WTC11 (cell line): ENCODE measurements around the gene TNFRSF1B. TPM values are rescaled to one million over a fixed set of nuclear protein-coding genes. Genes with fewer than 3 reads are reported as not detected.

Experiments
- ATAC-seq: fragments of 200-7000 bp; cut with Tn5 transposase; 2 replicates; pipeline ENCODE4 v1.10.0; 2021; ENCODE audit warnings: mild to moderate bottlenecking, moderate library complexity
- CTCF ChIA-PET: fragments of 300-600 bp; sonication (Branson Sonifier 250); formaldehyde crosslinking; loops from one replicate; lab custom pipeline; 2021; ENCODE audit warnings: antibody characterized with exemption; lab: Charles Lee
- POLR2A ChIA-PET: fragments of 350-600 bp; sonication (Branson Sonifier 250); formaldehyde crosslinking; loops from one replicate; lab custom pipeline; 2021; ENCODE audit warnings: antibody characterized with exemption; lab: Charles Lee
- DNase-seq: peaks from one replicate; pipeline ENCODE4 v3.0.0; 2021; ENCODE audit warnings: low spot score
- H3K27ac Mint-ChIP-seq: 2 replicates; pipeline ENCODE4 v1.8.0; 2021; ENCODE audit warnings: mixed read lengths
- H3K27me3 Mint-ChIP-seq: 2 replicates; pipeline ENCODE4 v1.8.0; 2021; ENCODE audit warnings: low read depth, mild to moderate bottlenecking, moderate library complexity, mixed read lengths
- H3K36me3 Mint-ChIP-seq: 2 replicates; pipeline ENCODE4 v1.8.0; 2021; ENCODE audit warnings: mixed read lengths
- H3K4me1 Mint-ChIP-seq: 2 replicates; pipeline ENCODE4 v1.8.0; 2022; ENCODE audit warnings: mixed read lengths
- H3K4me3 Mint-ChIP-seq: 2 replicates; pipeline ENCODE4 v1.8.0; 2021; ENCODE audit warnings: mild to moderate bottlenecking, moderate library complexity, mixed read lengths
- H3K9me3 Mint-ChIP-seq: 2 replicates; pipeline ENCODE4 v1.8.0; 2021; ENCODE audit warnings: mixed read lengths
- ARID4B ChIP-seq: sonication (generic); formaldehyde crosslinking; IDR thresholded peaks from 2 replicates; pipeline ENCODE4 v1.8.0; 2023; ENCODE audit warnings: missing genetic modification reagents, mild to moderate bottlenecking, borderline replicate concordance
- CREM ChIP-seq: sonication (generic); formaldehyde crosslinking; IDR thresholded peaks from 2 replicates; pipeline ENCODE4 v1.8.1; 2022; ENCODE audit warnings: mild to moderate bottlenecking, missing genetic modification reagents, moderate library complexity
- ELF4 ChIP-seq: sonication (generic); formaldehyde crosslinking; IDR thresholded peaks from 2 replicates; pipeline ENCODE4 v1.8.1; 2022; ENCODE audit warnings: low read depth, mild to moderate bottlenecking, moderate library complexity, missing genetic modification reagents
- GABPB1 ChIP-seq: sonication (generic); formaldehyde crosslinking; IDR thresholded peaks from 2 replicates; pipeline ENCODE4 v1.8.1; 2023; ENCODE audit warnings: mild to moderate bottlenecking, missing genetic modification reagents
- OVOL2 ChIP-seq: fragments of 250-450 bp; sonication (Bioruptor Pico); IDR thresholded peaks from 2 replicates; pipeline ENCODE4 v1.9.0; 2021; ENCODE audit warnings: mild to moderate bottlenecking, borderline replicate concordance
- SOX15 ChIP-seq: fragments of 250-450 bp; sonication (Bioruptor Pico); IDR thresholded peaks from 2 replicates; pipeline ENCODE4 v1.9.0; 2021; ENCODE audit warnings: mild to moderate bottlenecking
- TP53 ChIP-seq: sonication (generic); formaldehyde crosslinking; IDR thresholded peaks from 2 replicates; pipeline ENCODE4 v1.8.1; 2023; ENCODE audit warnings: mild to moderate bottlenecking, missing genetic modification reagents
- ZBTB43 ChIP-seq: sonication (generic); formaldehyde crosslinking; IDR thresholded peaks from 2 replicates; pipeline ENCODE4 v1.8.1; 2023; ENCODE audit warnings: mild to moderate bottlenecking, missing genetic modification reagents
- total RNA-seq: library from RNA; stranded (reverse); gene quantifications from 3 replicates; pipeline ENCODE4 v1.2.3, GENCODE V29; 2021
- TF ChIP-seq, protein P1 (sequence below): sonication (generic); formaldehyde crosslinking; IDR thresholded peaks from 2 replicates; pipeline ENCODE4 v1.8.1; 2023; ENCODE audit warnings: mild to moderate bottlenecking, missing genetic modification reagents, moderate library complexity
- TF ChIP-seq, protein P2 (sequence below): sonication (generic); formaldehyde crosslinking; IDR thresholded peaks from 2 replicates; pipeline ENCODE4 v1.8.1; 2023; ENCODE audit warnings: mild to moderate bottlenecking, missing genetic modification reagents, moderate library complexity
- TF ChIP-seq, protein P3 (sequence below): sonication (generic); formaldehyde crosslinking; IDR thresholded peaks from 2 replicates; pipeline ENCODE4 v1.8.1; 2022; ENCODE audit warnings: mild to moderate bottlenecking, moderate library complexity, missing genetic modification reagents
- TF ChIP-seq, protein P4 (sequence below): sonication (generic); formaldehyde crosslinking; conservative IDR thresholded peaks from 2 replicates; pipeline ENCODE4 v1.8.1; 2022; ENCODE audit warnings: mild to moderate bottlenecking, missing genetic modification reagents
- TF ChIP-seq, protein P5 (sequence below): sonication (generic); formaldehyde crosslinking; IDR thresholded peaks from 2 replicates; pipeline ENCODE4 v1.8.1; 2022; ENCODE audit warnings: low read depth, missing genetic modification reagents, borderline replicate concordance
- TF ChIP-seq, protein P6 (sequence below): fragments of 250-450 bp; sonication (Bioruptor Pico); IDR thresholded peaks from 2 replicates; pipeline ENCODE4 v1.9.0; 2021; ENCODE audit warnings: mild to moderate bottlenecking
- TF ChIP-seq, protein P7 (sequence below): sonication (generic); formaldehyde crosslinking; IDR thresholded peaks from 2 replicates; pipeline ENCODE4 v1.8.0; 2022; ENCODE audit warnings: missing genetic modification reagents
- TF ChIP-seq, protein P8 (sequence below): fragments of 250-450 bp; sonication (Bioruptor Pico); IDR thresholded peaks from 2 replicates; pipeline ENCODE4 v2.1.2; 2022; ENCODE audit warnings: mild to moderate bottlenecking, moderate library complexity
- TF ChIP-seq, protein P9 (sequence below): sonication (generic); formaldehyde crosslinking; IDR thresholded peaks from 2 replicates; pipeline ENCODE4 v1.8.1; 2022; ENCODE audit warnings: low read depth, mild to moderate bottlenecking, moderate library complexity, missing genetic modification reagents, borderline replicate concordance

Gene TNFRSF1B
- total RNA-seq, 1 experiment from 2014 or later, result 2.7 TPM

- peaks cover 27% of the 10 kb centered on the region for H3K4me1 Mint-ChIP-seq
- no peaks in the 10 kb centered on the region; the same call in 1 of the 2 replicates for H3K9me3 Mint-ChIP-seq
- DNase-seq (no peak), ATAC-seq (no peak)
- no peak overlapping the region for H3K4me3 Mint-ChIP-seq
- POLR2A ChIA-PET, result no interaction called here
- no peaks in the 10 kb centered on the region; the same call in none of the 2 replicates for H3K27me3 Mint-ChIP-seq
- CTCF ChIA-PET, result interaction anchor here (0.7 to 2.6 kb wide), 3 partner anchors 15 to 57 kb away, joined by 3 to 14 read pairs (median 13); no protein-coding TSS in a partner anchor
- H3K27ac Mint-ChIP-seq, result no peak overlapping the region
- H3K36me3 Mint-ChIP-seq, result no peaks in the 10 kb centered on the region
- TF ChIP-seq, protein P1, sequence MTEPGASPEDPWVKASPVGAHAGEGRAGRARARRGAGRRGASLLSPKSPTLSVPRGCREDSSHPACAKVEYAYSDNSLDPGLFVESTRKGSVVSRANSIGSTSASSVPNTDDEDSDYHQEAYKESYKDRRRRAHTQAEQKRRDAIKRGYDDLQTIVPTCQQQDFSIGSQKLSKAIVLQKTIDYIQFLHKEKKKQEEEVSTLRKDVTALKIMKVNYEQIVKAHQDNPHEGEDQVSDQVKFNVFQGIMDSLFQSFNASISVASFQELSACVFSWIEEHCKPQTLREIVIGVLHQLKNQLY, result no peak
- TF ChIP-seq, protein P2, sequence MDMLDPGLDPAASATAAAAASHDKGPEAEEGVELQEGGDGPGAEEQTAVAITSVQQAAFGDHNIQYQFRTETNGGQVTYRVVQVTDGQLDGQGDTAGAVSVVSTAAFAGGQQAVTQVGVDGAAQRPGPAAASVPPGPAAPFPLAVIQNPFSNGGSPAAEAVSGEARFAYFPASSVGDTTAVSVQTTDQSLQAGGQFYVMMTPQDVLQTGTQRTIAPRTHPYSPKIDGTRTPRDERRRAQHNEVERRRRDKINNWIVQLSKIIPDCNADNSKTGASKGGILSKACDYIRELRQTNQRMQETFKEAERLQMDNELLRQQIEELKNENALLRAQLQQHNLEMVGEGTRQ (CRISPR knock-in tag), result no peak
- TF ChIP-seq ELF4 (CRISPR knock-in tag) (no peak), OVOL2 (CRISPR knock-in tag) (no peak), SOX15 (CRISPR knock-in tag) (no peak), TP53 (CRISPR knock-in tag) (no peak), GABPB1 (CRISPR knock-in tag) (no peak), CREM (CRISPR knock-in tag) (no peak), ZBTB43 (CRISPR knock-in tag) (no peak), ARID4B (CRISPR knock-in tag) (no peak)
- TF ChIP-seq, protein P3, sequence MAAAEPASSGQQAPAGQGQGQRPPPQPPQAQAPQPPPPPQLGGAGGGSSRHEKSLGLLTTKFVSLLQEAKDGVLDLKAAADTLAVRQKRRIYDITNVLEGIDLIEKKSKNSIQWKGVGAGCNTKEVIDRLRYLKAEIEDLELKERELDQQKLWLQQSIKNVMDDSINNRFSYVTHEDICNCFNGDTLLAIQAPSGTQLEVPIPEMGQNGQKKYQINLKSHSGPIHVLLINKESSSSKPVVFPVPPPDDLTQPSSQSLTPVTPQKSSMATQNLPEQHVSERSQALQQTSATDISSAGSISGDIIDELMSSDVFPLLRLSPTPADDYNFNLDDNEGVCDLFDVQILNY (CRISPR knock-in tag), result no peak
- TF ChIP-seq, protein P4, sequence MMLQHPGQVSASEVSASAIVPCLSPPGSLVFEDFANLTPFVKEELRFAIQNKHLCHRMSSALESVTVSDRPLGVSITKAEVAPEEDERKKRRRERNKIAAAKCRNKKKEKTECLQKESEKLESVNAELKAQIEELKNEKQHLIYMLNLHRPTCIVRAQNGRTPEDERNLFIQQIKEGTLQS (CRISPR knock-in tag), result no peak
- TF ChIP-seq, protein P5, sequence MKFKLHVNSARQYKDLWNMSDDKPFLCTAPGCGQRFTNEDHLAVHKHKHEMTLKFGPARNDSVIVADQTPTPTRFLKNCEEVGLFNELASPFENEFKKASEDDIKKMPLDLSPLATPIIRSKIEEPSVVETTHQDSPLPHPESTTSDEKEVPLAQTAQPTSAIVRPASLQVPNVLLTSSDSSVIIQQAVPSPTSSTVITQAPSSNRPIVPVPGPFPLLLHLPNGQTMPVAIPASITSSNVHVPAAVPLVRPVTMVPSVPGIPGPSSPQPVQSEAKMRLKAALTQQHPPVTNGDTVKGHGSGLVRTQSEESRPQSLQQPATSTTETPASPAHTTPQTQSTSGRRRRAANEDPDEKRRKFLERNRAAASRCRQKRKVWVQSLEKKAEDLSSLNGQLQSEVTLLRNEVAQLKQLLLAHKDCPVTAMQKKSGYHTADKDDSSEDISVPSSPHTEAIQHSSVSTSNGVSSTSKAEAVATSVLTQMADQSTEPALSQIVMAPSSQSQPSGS, result no peak
- TF ChIP-seq, protein P6, sequence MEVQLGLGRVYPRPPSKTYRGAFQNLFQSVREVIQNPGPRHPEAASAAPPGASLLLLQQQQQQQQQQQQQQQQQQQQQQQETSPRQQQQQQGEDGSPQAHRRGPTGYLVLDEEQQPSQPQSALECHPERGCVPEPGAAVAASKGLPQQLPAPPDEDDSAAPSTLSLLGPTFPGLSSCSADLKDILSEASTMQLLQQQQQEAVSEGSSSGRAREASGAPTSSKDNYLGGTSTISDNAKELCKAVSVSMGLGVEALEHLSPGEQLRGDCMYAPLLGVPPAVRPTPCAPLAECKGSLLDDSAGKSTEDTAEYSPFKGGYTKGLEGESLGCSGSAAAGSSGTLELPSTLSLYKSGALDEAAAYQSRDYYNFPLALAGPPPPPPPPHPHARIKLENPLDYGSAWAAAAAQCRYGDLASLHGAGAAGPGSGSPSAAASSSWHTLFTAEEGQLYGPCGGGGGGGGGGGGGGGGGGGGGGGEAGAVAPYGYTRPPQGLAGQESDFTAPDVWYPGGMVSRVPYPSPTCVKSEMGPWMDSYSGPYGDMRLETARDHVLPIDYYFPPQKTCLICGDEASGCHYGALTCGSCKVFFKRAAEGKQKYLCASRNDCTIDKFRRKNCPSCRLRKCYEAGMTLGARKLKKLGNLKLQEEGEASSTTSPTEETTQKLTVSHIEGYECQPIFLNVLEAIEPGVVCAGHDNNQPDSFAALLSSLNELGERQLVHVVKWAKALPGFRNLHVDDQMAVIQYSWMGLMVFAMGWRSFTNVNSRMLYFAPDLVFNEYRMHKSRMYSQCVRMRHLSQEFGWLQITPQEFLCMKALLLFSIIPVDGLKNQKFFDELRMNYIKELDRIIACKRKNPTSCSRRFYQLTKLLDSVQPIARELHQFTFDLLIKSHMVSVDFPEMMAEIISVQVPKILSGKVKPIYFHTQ (CRISPR knock-in tag), result no peak
- TF ChIP-seq, protein P7, sequence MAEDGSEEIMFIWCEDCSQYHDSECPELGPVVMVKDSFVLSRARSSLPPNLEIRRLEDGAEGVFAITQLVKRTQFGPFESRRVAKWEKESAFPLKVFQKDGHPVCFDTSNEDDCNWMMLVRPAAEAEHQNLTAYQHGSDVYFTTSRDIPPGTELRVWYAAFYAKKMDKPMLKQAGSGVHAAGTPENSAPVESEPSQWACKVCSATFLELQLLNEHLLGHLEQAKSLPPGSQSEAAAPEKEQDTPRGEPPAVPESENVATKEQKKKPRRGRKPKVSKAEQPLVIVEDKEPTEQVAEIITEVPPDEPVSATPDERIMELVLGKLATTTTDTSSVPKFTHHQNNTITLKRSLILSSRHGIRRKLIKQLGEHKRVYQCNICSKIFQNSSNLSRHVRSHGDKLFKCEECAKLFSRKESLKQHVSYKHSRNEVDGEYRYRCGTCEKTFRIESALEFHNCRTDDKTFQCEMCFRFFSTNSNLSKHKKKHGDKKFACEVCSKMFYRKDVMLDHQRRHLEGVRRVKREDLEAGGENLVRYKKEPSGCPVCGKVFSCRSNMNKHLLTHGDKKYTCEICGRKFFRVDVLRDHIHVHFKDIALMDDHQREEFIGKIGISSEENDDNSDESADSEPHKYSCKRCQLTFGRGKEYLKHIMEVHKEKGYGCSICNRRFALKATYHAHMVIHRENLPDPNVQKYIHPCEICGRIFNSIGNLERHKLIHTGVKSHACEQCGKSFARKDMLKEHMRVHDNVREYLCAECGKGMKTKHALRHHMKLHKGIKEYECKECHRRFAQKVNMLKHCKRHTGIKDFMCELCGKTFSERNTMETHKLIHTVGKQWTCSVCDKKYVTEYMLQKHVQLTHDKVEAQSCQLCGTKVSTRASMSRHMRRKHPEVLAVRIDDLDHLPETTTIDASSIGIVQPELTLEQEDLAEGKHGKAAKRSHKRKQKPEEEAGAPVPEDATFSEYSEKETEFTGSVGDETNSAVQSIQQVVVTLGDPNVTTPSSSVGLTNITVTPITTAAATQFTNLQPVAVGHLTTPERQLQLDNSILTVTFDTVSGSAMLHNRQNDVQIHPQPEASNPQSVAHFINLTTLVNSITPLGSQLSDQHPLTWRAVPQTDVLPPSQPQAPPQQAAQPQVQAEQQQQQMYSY (CRISPR knock-in tag), result no peak
- TF ChIP-seq, protein P8, sequence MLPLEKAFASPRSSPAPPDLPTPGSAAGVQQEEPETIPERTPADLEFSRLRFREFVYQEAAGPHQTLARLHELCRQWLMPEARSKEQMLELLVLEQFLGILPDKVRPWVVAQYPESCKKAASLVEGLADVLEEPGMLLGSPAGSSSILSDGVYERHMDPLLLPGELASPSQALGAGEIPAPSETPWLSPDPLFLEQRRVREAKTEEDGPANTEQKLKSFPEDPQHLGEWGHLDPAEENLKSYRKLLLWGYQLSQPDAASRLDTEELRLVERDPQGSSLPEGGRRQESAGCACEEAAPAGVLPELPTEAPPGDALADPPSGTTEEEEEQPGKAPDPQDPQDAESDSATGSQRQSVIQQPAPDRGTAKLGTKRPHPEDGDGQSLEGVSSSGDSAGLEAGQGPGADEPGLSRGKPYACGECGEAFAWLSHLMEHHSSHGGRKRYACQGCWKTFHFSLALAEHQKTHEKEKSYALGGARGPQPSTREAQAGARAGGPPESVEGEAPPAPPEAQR (CRISPR knock-in tag), result no peak
- TF ChIP-seq, protein P9, sequence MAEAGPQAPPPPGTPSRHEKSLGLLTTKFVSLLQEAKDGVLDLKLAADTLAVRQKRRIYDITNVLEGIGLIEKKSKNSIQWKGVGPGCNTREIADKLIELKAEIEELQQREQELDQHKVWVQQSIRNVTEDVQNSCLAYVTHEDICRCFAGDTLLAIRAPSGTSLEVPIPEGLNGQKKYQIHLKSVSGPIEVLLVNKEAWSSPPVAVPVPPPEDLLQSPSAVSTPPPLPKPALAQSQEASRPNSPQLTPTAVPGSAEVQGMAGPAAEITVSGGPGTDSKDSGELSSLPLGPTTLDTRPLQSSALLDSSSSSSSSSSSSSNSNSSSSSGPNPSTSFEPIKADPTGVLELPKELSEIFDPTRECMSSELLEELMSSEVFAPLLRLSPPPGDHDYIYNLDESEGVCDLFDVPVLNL, result no peak
Observed at GRCh38 chr1:12181568-12181967, 14.8 kb downstream of the TNFRSF1B start.
